HG03045 (cell line): ENCODE data around the gene NODAL.

ENCODE experiments used
- ATAC-seq: cut with Tn5 transposase; IDR thresholded peaks from one replicate; pipeline ENCODE4 v1.9.1; 2021; ENCODE audit warnings: mild to moderate bottlenecking, moderate library complexity; ENCODE audit not compliant: unreplicated experiment

The NODAL gene

DNA sequence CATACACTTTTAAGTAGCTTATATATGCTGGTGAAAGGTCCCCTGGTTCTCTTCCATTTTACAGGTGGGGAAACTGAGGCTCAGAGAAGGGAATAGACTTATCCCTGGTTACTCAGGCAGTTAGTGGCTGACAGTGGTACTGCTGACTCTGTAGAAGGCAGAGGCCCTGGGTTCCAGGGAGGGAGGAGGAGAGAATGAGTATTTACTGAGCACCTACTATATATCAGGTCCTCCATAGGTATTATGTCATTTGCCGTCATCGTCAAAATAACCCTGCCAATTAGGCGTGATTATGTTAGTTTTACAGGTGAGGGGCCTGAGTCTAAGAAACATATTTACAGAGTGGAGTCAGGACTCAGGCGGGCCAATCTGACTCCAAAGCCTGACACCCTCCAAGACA, 23.8 kb upstream of the NODAL start:
- no peak for ATAC-seq

- ATAC-seq, result no peak
Measured at GRCh38 chr10:70462349-70462984, 21.0 kb upstream of the NODAL start.

DNA sequence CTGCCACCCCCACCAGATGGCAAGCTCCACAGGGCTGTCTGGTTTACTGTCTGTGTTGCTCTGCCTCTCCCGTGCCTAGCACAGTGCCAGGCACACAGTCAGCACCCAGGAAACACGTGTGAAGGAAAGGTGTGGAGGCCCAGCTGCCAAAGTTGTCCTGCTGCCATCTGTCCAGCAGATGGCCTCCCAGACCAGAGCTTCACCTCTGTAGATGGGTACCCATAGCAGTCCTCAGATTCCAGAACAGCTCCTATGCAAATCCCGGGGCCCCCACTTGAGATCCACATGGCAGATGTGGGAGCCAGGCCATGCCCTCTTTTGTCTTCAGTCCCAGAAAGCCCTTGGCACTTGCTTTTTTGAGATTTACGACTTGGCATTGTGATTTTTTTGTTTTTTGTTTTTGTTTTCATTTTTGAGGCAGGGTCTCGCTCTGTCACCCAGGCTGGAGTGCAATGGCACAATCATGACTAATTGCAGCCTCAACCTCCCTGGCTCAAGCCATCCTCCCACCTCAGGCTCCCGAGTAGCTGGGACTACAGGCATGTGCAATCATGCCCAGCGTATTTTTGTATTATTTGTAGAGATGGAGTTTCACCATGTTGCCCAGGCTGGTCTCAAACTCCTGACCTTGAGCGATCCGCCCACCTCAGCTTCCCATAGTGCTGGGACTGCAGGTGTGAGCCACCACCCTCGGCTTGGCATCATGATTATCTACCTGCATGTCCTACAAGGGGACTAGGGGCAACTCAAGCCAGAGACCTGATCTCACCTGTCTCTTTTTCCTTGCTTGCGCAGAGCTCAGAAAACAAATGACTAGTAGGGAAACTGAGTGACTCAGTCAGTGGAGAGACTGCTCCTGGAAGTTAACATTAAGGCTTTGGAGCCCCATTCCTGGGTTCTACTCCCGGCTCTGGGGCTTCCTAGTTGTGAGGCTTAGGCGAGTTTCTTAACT, 20.2 kb upstream of the NODAL start:
- no peak for ATAC-seq

DNA sequence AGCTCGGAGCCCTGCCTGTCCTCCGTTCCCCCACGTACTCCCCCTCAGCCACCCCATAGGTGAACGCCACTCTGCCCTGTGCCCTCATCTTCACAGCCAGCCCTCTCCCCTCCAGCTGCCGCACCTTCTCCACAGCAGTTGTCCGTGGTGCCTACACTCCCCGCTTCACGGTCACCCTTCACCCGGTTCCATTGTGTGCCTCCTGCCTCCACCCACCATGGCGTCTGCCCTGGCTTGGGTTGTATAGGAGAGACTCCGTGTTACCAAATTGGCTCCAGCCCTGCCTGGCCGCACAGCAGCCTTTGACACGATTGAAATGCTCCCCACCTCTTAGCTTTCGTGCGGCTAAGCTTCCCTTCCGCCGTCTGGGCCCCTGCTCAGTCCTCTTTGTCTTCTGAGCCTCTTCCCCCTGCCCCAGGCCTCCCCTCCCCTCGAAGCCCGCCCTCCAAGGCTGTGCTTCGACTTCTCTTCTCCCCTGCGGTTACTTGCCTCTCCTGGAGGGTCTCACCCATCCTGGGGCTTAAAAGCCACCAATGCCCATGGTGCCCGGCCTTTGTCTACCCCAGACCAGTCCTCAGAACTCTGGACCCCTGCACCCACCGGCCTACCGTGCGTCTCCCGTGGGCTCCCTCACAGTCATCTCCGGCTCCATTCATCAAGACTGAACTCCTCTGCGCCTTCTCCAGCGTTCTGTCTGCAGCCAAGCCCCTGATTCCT, 18.5 kb upstream of the NODAL start:
- ATAC-seq, result no peak

DNA sequence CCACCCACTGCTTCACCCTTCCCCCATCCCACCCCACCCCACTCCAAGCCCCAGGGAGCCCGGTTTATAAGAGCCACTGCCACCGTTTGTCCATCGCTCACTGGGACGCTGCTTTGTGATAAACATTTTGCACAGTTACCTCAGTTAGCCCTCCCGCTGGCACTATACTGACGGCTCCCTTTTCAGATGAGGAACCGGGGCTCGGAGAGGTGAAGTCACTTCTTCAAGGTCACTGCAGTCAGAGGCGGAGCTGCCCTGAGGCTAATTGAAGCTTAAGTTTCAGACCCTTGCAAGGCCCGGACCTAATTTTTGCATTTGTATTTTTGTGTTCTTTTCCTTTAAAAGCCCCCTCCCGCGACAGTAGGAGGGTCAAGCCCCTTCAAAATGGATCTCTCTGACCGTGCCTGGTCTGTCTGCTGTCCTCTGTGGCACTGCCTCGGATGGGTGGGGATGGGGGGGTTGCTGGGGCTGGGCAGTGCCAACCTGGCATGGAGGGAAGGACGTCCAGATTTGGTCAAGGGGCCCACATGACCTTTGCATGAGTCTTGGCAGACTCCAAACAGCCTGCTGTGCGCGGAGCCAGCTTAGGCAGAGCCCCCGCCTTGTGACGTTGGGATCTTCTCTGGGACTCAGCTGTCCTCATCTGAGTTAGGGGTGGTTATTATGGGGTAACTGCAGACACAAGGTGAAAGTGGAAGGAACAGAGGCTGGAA, 17.7 kb upstream of the NODAL start:
- ATAC-seq, result no peak

DNA sequence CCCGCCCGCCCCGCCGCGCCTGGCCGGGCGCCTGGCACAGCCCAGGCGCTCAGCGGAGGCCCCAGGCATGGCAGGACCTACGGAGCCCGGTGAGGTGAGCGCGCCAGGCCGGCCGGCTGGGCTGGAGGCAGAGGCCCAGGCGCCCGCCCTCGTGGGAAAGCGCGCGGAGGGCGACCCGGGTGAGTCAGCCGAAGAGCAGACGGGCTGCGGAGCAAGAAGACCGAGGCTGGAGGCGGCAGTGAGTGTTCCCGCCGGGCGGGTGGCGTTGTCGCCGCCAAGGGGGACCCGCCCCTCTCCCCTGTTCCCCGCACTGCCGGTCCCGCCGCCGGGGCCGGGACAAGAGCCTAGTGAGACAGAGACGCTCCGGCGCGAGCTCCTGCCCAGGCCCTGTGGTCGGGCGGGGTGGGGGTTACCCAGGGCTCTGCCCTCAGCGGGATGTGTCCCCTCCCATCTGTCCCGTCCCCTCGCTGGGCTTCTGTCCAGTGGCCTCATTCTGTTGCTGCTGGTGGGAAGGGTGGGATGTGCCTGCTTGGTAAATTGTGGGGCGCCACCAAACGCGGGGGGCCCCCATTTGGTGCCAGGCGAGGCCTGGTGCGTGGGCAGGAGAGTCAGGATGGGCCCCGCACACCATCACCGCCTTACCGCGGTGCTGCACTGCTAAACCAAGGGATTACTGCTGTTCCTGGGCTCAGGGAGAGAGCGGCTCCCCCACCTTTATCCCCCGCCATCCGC, 17.0 kb upstream of the NODAL start:
- ATAC-seq, result no peak

GRCh38 chr10:70457759-70458305, 16.4 kb upstream of the NODAL start:
- ATAC-seq, result no peak

DNA sequence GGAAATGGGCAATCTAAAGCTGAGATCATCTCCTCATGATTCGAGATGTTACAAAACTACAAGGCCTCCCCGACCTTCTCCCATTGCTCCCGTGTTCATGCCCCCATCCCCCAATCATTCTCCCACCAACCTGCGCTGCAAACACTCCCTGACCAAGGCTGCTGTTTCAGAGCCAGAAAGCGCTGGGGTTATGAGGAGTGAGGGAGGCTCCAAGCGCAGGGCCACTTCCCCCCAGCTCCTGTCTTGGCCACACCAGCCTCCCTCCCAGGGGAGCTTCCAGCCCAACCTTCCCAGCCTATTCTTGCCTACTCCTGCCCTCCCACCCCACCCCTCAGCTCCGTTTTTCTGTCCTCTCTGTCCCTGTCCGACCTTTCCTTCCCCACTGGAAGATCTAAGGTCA, 14.7 kb upstream of the NODAL start:
- no peak for ATAC-seq

DNA sequence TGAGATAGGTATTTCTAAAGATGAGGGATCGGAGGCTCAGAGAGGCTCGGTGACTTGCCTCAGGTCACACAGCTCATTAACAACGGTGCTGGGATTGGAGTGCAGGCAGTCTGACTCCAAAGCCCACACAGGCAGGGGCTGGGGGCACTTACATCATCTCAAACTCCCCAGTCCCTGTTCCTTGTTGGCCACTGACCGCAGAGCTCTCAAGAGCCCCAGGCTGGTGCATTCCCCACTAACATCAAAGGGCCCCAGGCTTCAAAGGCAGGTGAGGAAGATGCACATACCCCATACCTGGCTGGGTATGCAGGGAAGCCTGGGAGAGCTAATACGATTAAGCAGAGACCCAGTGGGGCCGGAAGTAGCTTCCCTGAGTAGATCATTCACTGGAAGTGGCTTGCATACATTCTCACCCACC, 13.7 kb upstream of the NODAL start:
- ATAC-seq, result no peak

DNA sequence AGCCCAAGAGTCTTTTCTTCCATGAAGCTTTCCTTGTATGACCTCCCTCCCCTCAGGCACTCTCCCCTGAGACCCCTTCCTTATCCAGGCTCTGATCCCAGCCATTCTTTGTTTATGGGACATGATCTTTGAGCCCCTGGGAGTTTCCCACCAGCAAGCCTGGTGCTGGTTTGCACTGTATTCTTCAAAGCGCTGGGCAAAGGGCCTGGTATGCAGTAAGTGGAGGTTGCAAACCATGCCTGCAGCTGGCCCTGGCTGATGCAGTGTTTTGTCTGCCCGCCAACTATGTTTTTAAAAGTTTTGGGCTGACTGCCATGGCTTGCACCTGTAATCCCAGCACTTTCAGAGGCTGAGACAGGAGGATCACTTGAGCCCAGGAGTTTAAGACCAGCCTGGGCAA, 6.8 kb upstream of the NODAL start:
- no peak for ATAC-seq

DNA sequence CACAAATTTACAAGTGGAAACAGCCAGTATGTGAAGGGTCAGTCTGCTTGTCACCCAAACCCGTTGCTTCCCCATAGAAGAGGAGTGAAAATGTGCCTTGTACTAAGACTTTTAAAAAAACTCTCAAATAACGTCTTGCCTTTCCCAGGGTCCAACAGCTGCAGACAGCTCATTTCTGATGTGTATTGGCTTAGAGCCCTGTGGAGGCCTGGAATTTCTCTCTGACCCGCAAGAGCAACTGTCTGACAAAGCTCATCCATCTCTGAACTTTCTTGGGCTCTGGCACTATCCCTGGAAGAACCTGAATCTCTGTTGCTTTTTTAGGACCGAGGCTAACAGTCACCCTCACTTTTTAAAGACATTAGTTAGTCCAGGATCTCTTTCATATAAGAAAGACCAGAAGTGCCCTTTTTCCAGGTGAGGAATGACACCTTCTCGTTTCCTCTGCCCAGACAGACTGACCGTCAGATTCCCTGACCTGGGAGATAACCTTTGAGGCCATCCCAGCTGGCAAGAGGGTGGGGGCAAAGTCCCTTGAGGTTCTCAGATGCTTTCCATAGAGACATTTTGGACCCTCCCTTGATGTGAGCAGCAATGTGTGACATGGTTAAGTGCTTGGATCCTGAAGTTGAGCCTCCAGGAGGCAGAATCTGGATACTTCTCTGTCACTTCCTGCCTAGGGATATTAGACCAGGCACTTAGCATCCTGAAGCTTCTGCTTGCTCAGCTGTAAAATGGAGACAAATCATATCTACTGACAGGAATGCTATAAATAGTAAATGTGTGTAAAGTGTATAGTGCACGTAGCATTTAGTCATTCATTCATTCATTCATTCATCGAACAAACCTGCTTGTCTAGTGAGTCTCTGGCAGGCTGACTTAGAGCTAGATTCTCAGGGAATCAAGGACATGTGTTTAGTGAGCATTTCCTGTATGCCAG, 4.5 kb upstream of the NODAL start:
- ATAC-seq, result no peak

DNA sequence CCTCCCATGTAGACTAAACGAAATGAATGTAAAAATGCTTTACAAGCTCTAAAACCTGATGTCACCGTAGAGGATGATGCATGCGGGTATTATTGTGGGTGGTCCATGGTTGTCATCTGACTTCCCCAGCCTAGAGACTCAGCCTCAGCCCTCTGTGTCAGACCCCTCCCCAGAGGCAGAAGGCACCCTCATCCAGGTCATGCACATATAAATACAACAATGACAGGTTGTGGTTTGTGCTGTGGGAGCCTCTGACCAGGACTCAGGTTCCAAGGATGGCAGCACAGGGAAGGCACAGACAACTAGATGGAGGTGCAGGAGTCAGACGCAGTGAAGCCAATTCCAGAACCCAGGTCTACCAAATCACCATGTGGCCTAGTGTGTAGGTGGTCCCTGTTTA, 3.3 kb upstream of the NODAL start:
- ATAC-seq, result no peak

DNA sequence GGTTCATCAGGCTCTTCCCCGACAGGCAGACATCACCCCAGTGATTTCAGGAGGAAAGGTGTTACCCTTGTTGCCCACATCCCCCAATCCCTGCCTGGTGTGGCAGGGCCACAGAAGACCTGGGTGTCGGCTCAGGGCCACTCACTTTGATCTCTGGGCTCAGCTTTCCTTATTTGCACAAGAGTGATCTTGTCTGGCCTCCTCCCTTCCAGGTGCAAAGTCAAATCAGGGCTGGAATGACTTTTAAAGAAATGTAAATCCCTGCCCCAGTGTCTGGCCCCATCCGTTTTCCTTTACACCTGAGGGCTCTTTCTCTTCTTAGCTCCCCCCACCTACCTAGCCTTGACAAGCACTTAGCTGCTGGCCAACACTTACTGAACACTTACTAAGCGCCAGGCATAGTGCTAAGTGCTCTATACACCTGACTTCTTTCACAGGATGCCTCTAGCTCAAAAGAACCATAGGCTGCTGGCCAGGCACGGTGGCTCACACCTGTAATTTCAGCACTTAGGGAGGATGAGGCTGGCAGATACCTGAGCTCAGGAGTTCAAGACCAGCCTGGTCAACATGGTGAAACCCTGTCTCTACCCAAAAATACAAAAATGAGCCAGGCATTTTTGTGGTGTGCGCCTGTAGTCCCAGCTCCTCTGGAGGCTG, 979 bp upstream of the NODAL start:
- no peak for ATAC-seq

DNA sequence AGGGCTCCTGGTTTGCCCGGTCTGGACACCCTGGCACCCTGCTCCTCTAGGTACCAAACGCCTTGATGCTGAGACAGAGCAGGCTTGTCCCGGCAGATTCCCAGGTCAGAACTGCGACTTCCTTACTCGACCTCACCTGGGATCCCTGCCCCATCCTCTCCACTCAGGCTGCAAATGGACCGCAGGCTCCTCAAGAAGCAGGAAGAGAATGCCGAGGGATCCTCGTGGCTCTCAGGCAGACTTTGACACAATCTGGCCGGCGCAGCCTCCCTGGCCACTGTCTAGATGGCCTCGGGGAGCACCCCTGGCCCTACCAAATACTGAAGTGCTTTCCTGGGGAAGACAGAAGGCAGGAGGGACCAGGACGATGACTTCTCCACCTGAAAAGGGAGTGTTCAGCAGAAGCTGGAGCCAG, 421 bp upstream of the NODAL start:
- no peak for ATAC-seq

- no peak for ATAC-seq
Measured at GRCh38 chr10:70440296-70441160, 953 bp downstream of the NODAL start.

GRCh38 chr10:70437721-70438120, 3.8 kb downstream of the NODAL start:
- ATAC-seq, result no peak

GRCh38 chr10:70435241-70436085, 6.0 kb downstream of the NODAL start:
- no peak for ATAC-seq
